ENCODE results near the gene NTN3.

NTN3 gene

GRCh38 chr16:2427526-2427925 is 43.6 kb upstream of the NTN3 start:
- DNase-seq (ENCODE audit: low read depth): no peak
- TF ChIP-seq CTCF (conservative IDR thresholded peaks at IDR 0.05; ENCODE audit: low read length): no peak
- no peak overlapping the region for H3K4me3 ChIP-seq (ENCODE audit: low read length)

- peak overlapping the region; percentile 77 for H3K4me3 ChIP-seq (ENCODE audit: low read length)
- DNase-seq (ENCODE audit: low read depth): no peak
- peak; percentile 31 for TF ChIP-seq CTCF (conservative IDR thresholded peaks at IDR 0.05; ENCODE audit: low read length)
Measured at GRCh38 chr16:2428051-2428783, 42.9 kb upstream of the NTN3 start.

GRCh38 chr16:2428784-2429033 is 42.4 kb upstream of the NTN3 start:
- DNase-seq (ENCODE audit: low read depth): no peak
- TF ChIP-seq CTCF (conservative IDR thresholded peaks at IDR 0.05; ENCODE audit: low read length): no peak
- H3K4me3 ChIP-seq (ENCODE audit: low read length): peak overlapping the region; percentile 77

- H3K4me3 ChIP-seq (ENCODE audit: low read length): peak within 1 kb of the TSS; percentile 77
- TF ChIP-seq CTCF (conservative IDR thresholded peaks at IDR 0.05; ENCODE audit: low read length): no peak
- DNase-seq (ENCODE audit: low read depth): peak; percentile 93
Measured at GRCh38 chr16:2429034-2429770, 41.9 kb upstream of the NTN3 start, which contains the start of gene CCNF. Gene CCNF, plus strand, starts transcription at chr16:2429447. Its CDS starts 35 bp downstream, at chr16:2429482.

GRCh38 chr16:2429771-2430663 is 41.1 kb upstream of the NTN3 start:
- H3K4me3 ChIP-seq (ENCODE audit: low read length): peak overlapping the region; percentile 70
- no peak for DNase-seq (ENCODE audit: low read depth)
- TF ChIP-seq CTCF (conservative IDR thresholded peaks at IDR 0.05; ENCODE audit: low read length): peak; percentile 19

- no peak for DNase-seq (ENCODE audit: low read depth)
- TF ChIP-seq CTCF (conservative IDR thresholded peaks at IDR 0.05; ENCODE audit: low read length): no peak
- no peak overlapping the region for H3K4me3 ChIP-seq (ENCODE audit: low read length)
Measured at GRCh38 chr16:2432286-2432685, 38.8 kb upstream of the NTN3 start.
